ENCODE data around the gene FGF2.

Gene FGF2

DNA sequence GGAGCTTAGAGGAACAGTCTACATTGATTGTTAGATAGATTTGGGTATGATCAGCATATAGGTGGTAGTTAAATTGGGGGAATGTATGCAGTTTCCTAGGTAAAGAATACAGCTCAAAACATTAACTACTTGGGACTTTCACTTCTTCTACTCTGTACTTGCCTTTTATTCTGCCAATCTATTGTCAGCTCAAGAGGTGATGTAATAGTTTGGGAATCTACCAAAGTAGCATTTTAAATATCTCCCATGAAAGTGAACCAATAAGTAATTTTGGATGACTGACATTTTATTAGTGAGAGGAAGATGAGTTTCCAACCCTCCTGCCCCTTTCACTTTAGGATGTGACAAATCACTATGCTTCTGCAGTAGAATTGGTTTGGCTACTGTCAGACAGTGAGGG, 52.4 kb downstream of the FGF2 start:
- H3K9me3 ChIP-seq (ENCODE audit: control insufficient read depth, insufficient read depth, low read depth, low read length), result no peaks in the 10 kb centered on the region
- H3K4me3 ChIP-seq (ENCODE audit: low read depth, low read length), result no peak overlapping the region
- H3K27ac ChIP-seq (ENCODE audit: extremely low read depth, low read depth, low read length), result no peak overlapping the region
- no peaks in the 10 kb centered on the region for H3K4me1 ChIP-seq (ENCODE audit: control insufficient read depth, insufficient read depth, low read length)
- TF ChIP-seq HOXA7 (CRISPR knock-in tag; IDR thresholded peaks at IDR 0.05; ENCODE audit: borderline replicate concordance), result no peak
- no peak for TF ChIP-seq ZNF112 (tag by site-specific recombination; IDR thresholded peaks at IDR 0.05)
- no peak for TF ChIP-seq KLF16 (tag by site-specific recombination; IDR thresholded peaks at IDR 0.05)
- no peak for TF ChIP-seq ZNF37A (tag by site-specific recombination; IDR thresholded peaks at IDR 0.05)
- TF ChIP-seq, protein P1, sequence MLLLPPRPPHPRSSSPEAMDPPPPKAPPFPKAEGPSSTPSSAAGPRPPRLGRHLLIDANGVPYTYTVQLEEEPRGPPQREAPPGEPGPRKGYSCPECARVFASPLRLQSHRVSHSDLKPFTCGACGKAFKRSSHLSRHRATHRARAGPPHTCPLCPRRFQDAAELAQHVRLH (tag by site-specific recombination; IDR thresholded peaks at IDR 0.05), result no peak
- TF ChIP-seq, protein P2, sequence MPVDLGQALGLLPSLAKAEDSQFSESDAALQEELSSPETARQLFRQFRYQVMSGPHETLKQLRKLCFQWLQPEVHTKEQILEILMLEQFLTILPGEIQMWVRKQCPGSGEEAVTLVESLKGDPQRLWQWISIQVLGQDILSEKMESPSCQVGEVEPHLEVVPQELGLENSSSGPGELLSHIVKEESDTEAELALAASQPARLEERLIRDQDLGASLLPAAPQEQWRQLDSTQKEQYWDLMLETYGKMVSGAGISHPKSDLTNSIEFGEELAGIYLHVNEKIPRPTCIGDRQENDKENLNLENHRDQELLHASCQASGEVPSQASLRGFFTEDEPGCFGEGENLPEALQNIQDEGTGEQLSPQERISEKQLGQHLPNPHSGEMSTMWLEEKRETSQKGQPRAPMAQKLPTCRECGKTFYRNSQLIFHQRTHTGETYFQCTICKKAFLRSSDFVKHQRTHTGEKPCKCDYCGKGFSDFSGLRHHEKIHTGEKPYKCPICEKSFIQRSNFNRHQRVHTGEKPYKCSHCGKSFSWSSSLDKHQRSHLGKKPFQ (tag by site-specific recombination; IDR thresholded peaks at IDR 0.05), result no peak
- TF ChIP-seq ZNF558 (tag by site-specific recombination; IDR thresholded peaks at IDR 0.05), result no peak
- TF ChIP-seq ZBTB20 (tag by site-specific recombination; IDR thresholded peaks at IDR 0.05), result no peak
- TF ChIP-seq ZNF777 (tag by site-specific recombination; IDR thresholded peaks at IDR 0.05; ENCODE audit: borderline replicate concordance), result no peak
- TF ChIP-seq ZNF311 (tag by site-specific recombination; IDR thresholded peaks at IDR 0.05; ENCODE audit: borderline replicate concordance), result no peak
- TF ChIP-seq ZNF341 (tag by site-specific recombination; IDR thresholded peaks at IDR 0.05; ENCODE audit: low read depth), result no peak
- TF ChIP-seq ZNF394 (tag by site-specific recombination; IDR thresholded peaks at IDR 0.05; ENCODE audit: borderline replicate concordance), result no peak
- TF ChIP-seq ZNF223 (tag by site-specific recombination; IDR thresholded peaks at IDR 0.05), result no peak
- TF ChIP-seq, protein P3, sequence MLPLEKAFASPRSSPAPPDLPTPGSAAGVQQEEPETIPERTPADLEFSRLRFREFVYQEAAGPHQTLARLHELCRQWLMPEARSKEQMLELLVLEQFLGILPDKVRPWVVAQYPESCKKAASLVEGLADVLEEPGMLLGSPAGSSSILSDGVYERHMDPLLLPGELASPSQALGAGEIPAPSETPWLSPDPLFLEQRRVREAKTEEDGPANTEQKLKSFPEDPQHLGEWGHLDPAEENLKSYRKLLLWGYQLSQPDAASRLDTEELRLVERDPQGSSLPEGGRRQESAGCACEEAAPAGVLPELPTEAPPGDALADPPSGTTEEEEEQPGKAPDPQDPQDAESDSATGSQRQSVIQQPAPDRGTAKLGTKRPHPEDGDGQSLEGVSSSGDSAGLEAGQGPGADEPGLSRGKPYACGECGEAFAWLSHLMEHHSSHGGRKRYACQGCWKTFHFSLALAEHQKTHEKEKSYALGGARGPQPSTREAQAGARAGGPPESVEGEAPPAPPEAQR (tag by site-specific recombination; IDR thresholded peaks at IDR 0.05), result no peak
- ChIA-PET POLR2A (no interaction called here), CTCF (interaction anchor here (0.6 kb wide), 2 partner anchors 77 to 554 kb away, joined by 3 to 4 read pairs; no protein-coding TSS in a partner anchor)
- H3K36me3 ChIP-seq (ENCODE audit: control insufficient read depth in 2 of 2, insufficient read depth in 1 of 2, low read length in 2 of 2), result peaks cover 0 to 27% of the 10 kb centered on the region in 2 experiments; a peak in 2 of 3 replicates

DNA sequence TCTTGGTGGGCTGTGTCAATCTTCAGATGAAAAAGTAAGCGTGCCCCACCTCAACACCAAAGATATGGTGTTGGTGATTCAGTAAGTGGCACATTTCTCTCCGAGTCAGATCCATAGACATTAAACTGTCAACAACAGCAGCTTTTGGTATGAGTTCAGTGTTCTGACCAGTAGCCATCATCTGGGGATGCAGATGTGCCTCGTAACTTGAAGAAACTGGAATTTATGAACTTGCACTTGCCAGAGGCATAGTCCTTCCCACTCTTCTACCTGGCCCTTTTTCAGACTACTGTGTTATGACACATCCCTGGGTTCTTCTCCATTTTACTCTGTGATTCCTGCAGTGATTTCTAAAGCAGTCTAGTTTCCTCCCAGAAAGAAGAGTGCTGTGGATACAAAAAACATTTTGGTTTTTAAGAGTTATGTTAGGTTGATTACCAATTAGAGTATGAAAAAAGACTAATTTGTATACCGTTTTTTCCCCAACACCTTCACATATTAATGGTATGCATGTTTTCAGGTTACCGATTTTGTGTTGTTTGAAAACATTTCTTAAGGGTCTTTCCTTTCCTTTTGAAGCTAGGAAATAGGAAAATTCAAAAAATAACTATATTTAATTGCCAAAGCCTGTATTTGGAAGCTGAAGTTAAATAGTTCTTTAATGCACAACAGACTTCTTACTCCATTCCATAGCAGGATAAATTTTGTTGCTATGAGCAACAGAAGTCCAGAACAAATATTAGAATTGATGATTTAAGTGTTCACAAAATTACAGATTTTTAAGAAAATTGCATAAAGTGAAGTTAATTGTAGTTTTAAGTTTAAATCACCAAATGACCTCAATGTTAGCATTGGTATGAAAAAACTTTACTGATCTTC, 56.5 kb downstream of the FGF2 start:
- TF ChIP-seq ZNF239 (tag by site-specific recombination; IDR thresholded peaks at IDR 0.05) (no peak), SCRT2 (tag by site-specific recombination; IDR thresholded peaks at IDR 0.05) (no peak), KLF1 (tag by site-specific recombination; IDR thresholded peaks at IDR 0.05) (no peak), ZNF555 (tag by site-specific recombination; conservative IDR thresholded peaks at IDR 0.05) (no peak), ZNF223 (tag by site-specific recombination; IDR thresholded peaks at IDR 0.05) (no peak), ZNF76 (tag by site-specific recombination; IDR thresholded peaks at IDR 0.05; ENCODE audit: borderline replicate concordance, low read depth) (no peak), ZNF354C (tag by site-specific recombination; IDR thresholded peaks at IDR 0.05; ENCODE audit: borderline replicate concordance, low read depth) (no peak), ZSCAN23 (tag by site-specific recombination; IDR thresholded peaks at IDR 0.05) (no peak), ZNF768 (tag by site-specific recombination; IDR thresholded peaks at IDR 0.05) (no peak), ZNF830 (tag by site-specific recombination; IDR thresholded peaks at IDR 0.05; ENCODE audit: low read depth) (no peak), ZNF433 (tag by site-specific recombination; IDR thresholded peaks at IDR 0.05; ENCODE audit: low read depth) (no peak)
- TF ChIP-seq, protein P4, sequence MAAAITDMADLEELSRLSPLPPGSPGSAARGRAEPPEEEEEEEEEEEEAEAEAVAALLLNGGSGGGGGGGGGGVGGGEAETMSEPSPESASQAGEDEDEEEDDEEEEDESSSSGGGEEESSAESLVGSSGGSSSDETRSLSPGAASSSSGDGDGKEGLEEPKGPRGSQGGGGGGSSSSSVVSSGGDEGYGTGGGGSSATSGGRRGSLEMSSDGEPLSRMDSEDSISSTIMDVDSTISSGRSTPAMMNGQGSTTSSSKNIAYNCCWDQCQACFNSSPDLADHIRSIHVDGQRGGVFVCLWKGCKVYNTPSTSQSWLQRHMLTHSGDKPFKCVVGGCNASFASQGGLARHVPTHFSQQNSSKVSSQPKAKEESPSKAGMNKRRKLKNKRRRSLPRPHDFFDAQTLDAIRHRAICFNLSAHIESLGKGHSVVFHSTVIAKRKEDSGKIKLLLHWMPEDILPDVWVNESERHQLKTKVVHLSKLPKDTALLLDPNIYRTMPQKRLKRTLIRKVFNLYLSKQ (tag by site-specific recombination; IDR thresholded peaks at IDR 0.05; ENCODE audit: borderline replicate concordance), result no peak
- TF ChIP-seq, protein P5, sequence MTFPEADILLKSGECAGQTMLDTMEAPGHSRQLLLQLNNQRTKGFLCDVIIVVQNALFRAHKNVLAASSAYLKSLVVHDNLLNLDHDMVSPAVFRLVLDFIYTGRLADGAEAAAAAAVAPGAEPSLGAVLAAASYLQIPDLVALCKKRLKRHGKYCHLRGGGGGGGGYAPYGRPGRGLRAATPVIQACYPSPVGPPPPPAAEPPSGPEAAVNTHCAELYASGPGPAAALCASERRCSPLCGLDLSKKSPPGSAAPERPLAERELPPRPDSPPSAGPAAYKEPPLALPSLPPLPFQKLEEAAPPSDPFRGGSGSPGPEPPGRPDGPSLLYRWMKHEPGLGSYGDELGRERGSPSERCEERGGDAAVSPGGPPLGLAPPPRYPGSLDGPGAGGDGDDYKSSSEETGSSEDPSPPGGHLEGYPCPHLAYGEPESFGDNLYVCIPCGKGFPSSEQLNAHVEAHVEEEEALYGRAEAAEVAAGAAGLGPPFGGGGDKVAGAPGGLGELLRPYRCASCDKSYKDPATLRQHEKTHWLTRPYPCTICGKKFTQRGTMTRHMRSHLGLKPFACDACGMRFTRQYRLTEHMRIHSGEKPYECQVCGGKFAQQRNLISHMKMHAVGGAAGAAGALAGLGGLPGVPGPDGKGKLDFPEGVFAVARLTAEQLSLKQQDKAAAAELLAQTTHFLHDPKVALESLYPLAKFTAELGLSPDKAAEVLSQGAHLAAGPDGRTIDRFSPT (tag by site-specific recombination; IDR thresholded peaks at IDR 0.05), result no peak
- H3K9me3 ChIP-seq (ENCODE audit: control insufficient read depth, insufficient read depth, low read depth, low read length), result no peaks in the 10 kb centered on the region
- POLR2A ChIA-PET, result no interaction called here
- H3K36me3 ChIP-seq (ENCODE audit: control insufficient read depth in 2 of 2, insufficient read depth in 1 of 2, low read length in 2 of 2), result peaks cover 4 to 34% of the 10 kb centered on the region in 2 experiments; a peak in 2 of 3 replicates
- H3K27ac ChIP-seq (ENCODE audit: extremely low read depth, low read depth, low read length), result no peak overlapping the region
- no peaks in the 10 kb centered on the region for H3K4me1 ChIP-seq (ENCODE audit: control insufficient read depth, insufficient read depth, low read length)
- CTCF ChIA-PET, result no interaction called here
- H3K4me3 ChIP-seq (ENCODE audit: low read depth, low read length), result no peak overlapping the region

Measured in HEK293 (cell line).